SK-N-SH treated with all-trans-retinoic acid at 6 μM for 48 hours (cell line): Measurements from ENCODE around the gene SESN3.

Experiments used
- CREB5 ChIP-seq: fragments of 250-450 bp; sonication (Bioruptor Pico); IDR thresholded peaks from 2 replicates; pipeline ENCODE4 v1.5.1; 2020; ENCODE audit warnings: low read depth, mild to moderate bottlenecking, moderate library complexity
- POU6F1 ChIP-seq: fragments of 250-450 bp; sonication (Bioruptor Pico); IDR thresholded peaks from 2 replicates; pipeline ENCODE4 v1.8.0; 2021; ENCODE audit warnings: low read depth, mild to moderate bottlenecking, moderate library complexity, borderline replicate concordance
- RARB ChIP-seq: fragments of 250-450 bp; sonication (Bioruptor Pico); IDR thresholded peaks from 2 replicates; pipeline ENCODE4 v1.8.0; 2021; ENCODE audit warnings: mild to moderate bottlenecking, moderate library complexity

GRCh38 chr11:95135155-95135554 is 95.8 kb downstream of the SESN3 start:
- TF ChIP-seq POU6F1 (CRISPR knock-in tag) (no peak), RARB (CRISPR knock-in tag) (no peak), CREB5 (CRISPR knock-in tag) (no peak)
